Measurements from ENCODE around the gene NF2.
"Not testable (repeated sequence)": the region's sequence is repeated elsewhere in the genome, so short reads cannot be mapped to it uniquely, and the experiment has no call there.

DNA sequence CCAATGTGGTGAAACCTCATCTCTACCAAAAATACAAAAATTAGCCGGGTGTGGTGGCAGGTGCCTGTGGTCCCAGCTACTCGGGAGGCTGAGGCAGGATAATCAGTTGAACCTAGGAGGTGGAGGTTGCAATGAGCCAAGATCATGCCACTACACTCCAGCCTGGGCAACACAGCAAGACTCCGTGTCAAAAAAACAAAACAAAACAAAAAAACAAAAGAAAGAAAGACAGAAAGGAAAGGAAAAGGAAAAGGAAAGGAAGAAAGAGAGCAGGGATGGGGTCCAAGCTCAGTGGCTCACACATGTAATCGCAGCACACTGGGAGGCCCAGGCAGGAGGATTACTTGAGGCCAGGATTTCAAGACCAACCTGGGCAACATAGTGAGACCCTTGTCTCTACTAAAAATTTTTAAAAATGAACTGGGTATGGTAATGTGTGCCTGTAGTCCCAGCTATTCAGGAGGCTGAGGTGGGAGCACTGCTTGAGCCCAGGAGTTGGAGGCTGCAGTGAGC lies 17.2 kb upstream of the NF2 start:
- TF ChIP-seq, protein P1, sequence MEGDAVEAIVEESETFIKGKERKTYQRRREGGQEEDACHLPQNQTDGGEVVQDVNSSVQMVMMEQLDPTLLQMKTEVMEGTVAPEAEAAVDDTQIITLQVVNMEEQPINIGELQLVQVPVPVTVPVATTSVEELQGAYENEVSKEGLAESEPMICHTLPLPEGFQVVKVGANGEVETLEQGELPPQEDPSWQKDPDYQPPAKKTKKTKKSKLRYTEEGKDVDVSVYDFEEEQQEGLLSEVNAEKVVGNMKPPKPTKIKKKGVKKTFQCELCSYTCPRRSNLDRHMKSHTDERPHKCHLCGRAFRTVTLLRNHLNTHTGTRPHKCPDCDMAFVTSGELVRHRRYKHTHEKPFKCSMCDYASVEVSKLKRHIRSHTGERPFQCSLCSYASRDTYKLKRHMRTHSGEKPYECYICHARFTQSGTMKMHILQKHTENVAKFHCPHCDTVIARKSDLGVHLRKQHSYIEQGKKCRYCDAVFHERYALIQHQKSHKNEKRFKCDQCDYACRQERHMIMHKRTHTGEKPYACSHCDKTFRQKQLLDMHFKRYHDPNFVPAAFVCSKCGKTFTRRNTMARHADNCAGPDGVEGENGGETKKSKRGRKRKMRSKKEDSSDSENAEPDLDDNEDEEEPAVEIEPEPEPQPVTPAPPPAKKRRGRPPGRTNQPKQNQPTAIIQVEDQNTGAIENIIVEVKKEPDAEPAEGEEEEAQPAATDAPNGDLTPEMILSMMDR (IDR thresholded peaks at IDR 0.05), result not testable (repeated sequence)
- not testable (repeated sequence) for TF ChIP-seq POLR2AphosphoS5, TCF7L2 (IDR thresholded peaks at IDR 0.05; ENCODE audit: low read depth, low read length)
- TF ChIP-seq, protein P2, sequence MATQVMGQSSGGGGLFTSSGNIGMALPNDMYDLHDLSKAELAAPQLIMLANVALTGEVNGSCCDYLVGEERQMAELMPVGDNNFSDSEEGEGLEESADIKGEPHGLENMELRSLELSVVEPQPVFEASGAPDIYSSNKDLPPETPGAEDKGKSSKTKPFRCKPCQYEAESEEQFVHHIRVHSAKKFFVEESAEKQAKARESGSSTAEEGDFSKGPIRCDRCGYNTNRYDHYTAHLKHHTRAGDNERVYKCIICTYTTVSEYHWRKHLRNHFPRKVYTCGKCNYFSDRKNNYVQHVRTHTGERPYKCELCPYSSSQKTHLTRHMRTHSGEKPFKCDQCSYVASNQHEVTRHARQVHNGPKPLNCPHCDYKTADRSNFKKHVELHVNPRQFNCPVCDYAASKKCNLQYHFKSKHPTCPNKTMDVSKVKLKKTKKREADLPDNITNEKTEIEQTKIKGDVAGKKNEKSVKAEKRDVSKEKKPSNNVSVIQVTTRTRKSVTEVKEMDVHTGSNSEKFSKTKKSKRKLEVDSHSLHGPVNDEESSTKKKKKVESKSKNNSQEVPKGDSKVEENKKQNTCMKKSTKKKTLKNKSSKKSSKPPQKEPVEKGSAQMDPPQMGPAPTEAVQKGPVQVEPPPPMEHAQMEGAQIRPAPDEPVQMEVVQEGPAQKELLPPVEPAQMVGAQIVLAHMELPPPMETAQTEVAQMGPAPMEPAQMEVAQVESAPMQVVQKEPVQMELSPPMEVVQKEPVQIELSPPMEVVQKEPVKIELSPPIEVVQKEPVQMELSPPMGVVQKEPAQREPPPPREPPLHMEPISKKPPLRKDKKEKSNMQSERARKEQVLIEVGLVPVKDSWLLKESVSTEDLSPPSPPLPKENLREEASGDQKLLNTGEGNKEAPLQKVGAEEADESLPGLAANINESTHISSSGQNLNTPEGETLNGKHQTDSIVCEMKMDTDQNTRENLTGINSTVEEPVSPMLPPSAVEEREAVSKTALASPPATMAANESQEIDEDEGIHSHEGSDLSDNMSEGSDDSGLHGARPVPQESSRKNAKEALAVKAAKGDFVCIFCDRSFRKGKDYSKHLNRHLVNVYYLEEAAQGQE (IDR thresholded peaks at IDR 0.05; ENCODE audit: insufficient read depth in 1 of 2, low read depth in 2 of 2, low read length in 1 of 2), result not testable (repeated sequence)
